NT2/D1 (cell line): ENCODE data around the gene DEF6.

ENCODE experiments used
- DNase-seq: peaks from one replicate; pipeline ENCODE4 v3.0.0-alpha.2; 2011; ENCODE audit warnings: low read depth, low spot score
- H3K27me3 ChIP-seq: 2 replicates; pipeline ENCODE4 v1.6.0; 2011; ENCODE audit warnings: mild to moderate bottlenecking; ENCODE audit not compliant: insufficient read length, insufficient read depth
- H3K36me3 ChIP-seq: 2 replicates; pipeline ENCODE4 v1.6.1; 2011; ENCODE audit warnings: mild to moderate bottlenecking, low read length, mixed read lengths; ENCODE audit not compliant: insufficient read depth, insufficient read length
- H3K4me1 ChIP-seq: 2 replicates; pipeline ENCODE4 v1.5.1; 2011; ENCODE audit not compliant: insufficient read depth, insufficient read length
- H3K4me3 ChIP-seq: 2 replicates; pipeline ENCODE4 v1.5.1; 2011; ENCODE audit warnings: low read depth; ENCODE audit not compliant: insufficient read length
- H3K9ac ChIP-seq: 2 replicates; pipeline ENCODE4 v1.6.0; 2011; ENCODE audit warnings: low read depth; ENCODE audit not compliant: insufficient read length
- H3K9me3 ChIP-seq: 2 replicates; pipeline ENCODE4 v1.5.1; 2011; ENCODE audit warnings: mild to moderate bottlenecking, low read length; ENCODE audit not compliant: insufficient read depth
- SUZ12 ChIP-seq: IDR thresholded peaks from 2 replicates; pipeline ENCODE4 v1.6.1; 2011; ENCODE audit not compliant: insufficient read length, insufficient read depth; ENCODE audit errors: extremely low read depth
- YY1 ChIP-seq: IDR thresholded peaks from 2 replicates; pipeline ENCODE4 v1.6.1; 2011; ENCODE audit not compliant: insufficient read length, insufficient read depth
- ZNF274 ChIP-seq: IDR thresholded peaks from 2 replicates; pipeline ENCODE4 v1.6.1; 2011; ENCODE audit warnings: mild to moderate bottlenecking, low read depth, low read length

DEF6 gene

GRCh38 chr6:35362200-35362599, 64.6 kb downstream of the DEF6 start:
- no peaks in the 10 kb centered on the region for H3K9me3 ChIP-seq
- no peak for TF ChIP-seq SUZ12
- TF ChIP-seq YY1: no peak
- no peak for TF ChIP-seq ZNF274
- H3K4me3 ChIP-seq: no peak overlapping the region
- no peak for DNase-seq
- no peaks in the 10 kb centered on the region for H3K27me3 ChIP-seq
- H3K9ac ChIP-seq: no peak overlapping the region
- peaks cover 3% of the 10 kb centered on the region for H3K36me3 ChIP-seq
- H3K4me1 ChIP-seq: peaks cover 7% of the 10 kb centered on the region

GRCh38 chr6:35363293-35363750, 65.7 kb downstream of the DEF6 start:
- H3K36me3 ChIP-seq: peaks cover under 1% of the 10 kb centered on the region
- no peak overlapping the region for H3K9ac ChIP-seq
- H3K4me3 ChIP-seq: no peak overlapping the region
- no peaks in the 10 kb centered on the region for H3K27me3 ChIP-seq
- peaks cover 7% of the 10 kb centered on the region for H3K4me1 ChIP-seq
- H3K9me3 ChIP-seq: no peaks in the 10 kb centered on the region
- no peak for TF ChIP-seq ZNF274
- no peak for TF ChIP-seq SUZ12
- no peak for TF ChIP-seq YY1
- no peak for DNase-seq

GRCh38 chr6:35365594-35366203, 68.1 kb downstream of the DEF6 start:
- Histone ChIP-seq H3K27me3 (no peaks in the 10 kb centered on the region), H3K36me3 (no peaks in the 10 kb centered on the region), H3K9me3 (no peaks in the 10 kb centered on the region), H3K4me1 (peaks cover 2% of the 10 kb centered on the region), H3K4me3 (no peak overlapping the region), H3K9ac (no peak overlapping the region)
- no peak for DNase-seq
- no peak for TF ChIP-seq YY1
- TF ChIP-seq ZNF274: no peak
- no peak for TF ChIP-seq SUZ12

- TF ChIP-seq YY1 (no peak), ZNF274 (no peak), SUZ12 (no peak)
- H3K9ac ChIP-seq: no peak overlapping the region
- H3K27me3 ChIP-seq: no peaks in the 10 kb centered on the region
- H3K9me3 ChIP-seq: no peaks in the 10 kb centered on the region
- H3K36me3 ChIP-seq: no peaks in the 10 kb centered on the region
- H3K4me3 ChIP-seq: no peak overlapping the region
- no peak for DNase-seq
- no peaks in the 10 kb centered on the region for H3K4me1 ChIP-seq
These were observed 68.6 kb downstream of the DEF6 start for GRCh38 chr6:35366204-35366596.

GRCh38 chr6:35367646-35368037, 70.0 kb downstream of the DEF6 start:
- Histone ChIP-seq H3K36me3 (no peaks in the 10 kb centered on the region), H3K9ac (no peak overlapping the region), H3K4me3 (no peak overlapping the region), H3K9me3 (no peaks in the 10 kb centered on the region), H3K27me3 (no peaks in the 10 kb centered on the region), H3K4me1 (no peaks in the 10 kb centered on the region)
- DNase-seq: no peak
- TF ChIP-seq YY1 (no peak), ZNF274 (no peak)

GRCh38 chr6:35368038-35368887, 70.6 kb downstream of the DEF6 start:
- H3K27me3 ChIP-seq: no peaks in the 10 kb centered on the region
- H3K9ac ChIP-seq: no peak overlapping the region
- H3K36me3 ChIP-seq: no peaks in the 10 kb centered on the region
- DNase-seq: no peak
- H3K4me1 ChIP-seq: no peaks in the 10 kb centered on the region
- H3K9me3 ChIP-seq: no peaks in the 10 kb centered on the region
- TF ChIP-seq ZNF274 (no peak), SUZ12 (no peak)
- no peak overlapping the region for H3K4me3 ChIP-seq

GRCh38 chr6:35370124-35370741, 72.6 kb downstream of the DEF6 start:
- no peak overlapping the region for H3K4me3 ChIP-seq
- H3K36me3 ChIP-seq: no peaks in the 10 kb centered on the region
- H3K27me3 ChIP-seq: no peaks in the 10 kb centered on the region
- no peaks in the 10 kb centered on the region for H3K9me3 ChIP-seq
- H3K4me1 ChIP-seq: no peaks in the 10 kb centered on the region
- TF ChIP-seq YY1: no peak
- no peak for TF ChIP-seq SUZ12
- no peak for TF ChIP-seq ZNF274
- no peak overlapping the region for H3K9ac ChIP-seq
- no peak for DNase-seq
